Measurements from ENCODE around the gene GIPC1. TPM values are rescaled to one million over a fixed set of nuclear protein-coding genes. Genes with fewer than 3 reads are reported as not detected.

GIPC1 gene
- total and polyA plus RNA-seq, 4 experiments from 2014 or later = 32.3 to 63.6 (median 42.0) TPM

- DNase-seq = no peak
- Mint-ChIP-seq H3K4me3 (peak overlapping the region in 1 of 8 donors; percentile 31), H3K27ac (peak overlapping the region in 3 of 7 donors; percentile 27 to 60 (median 50)), H3K9me3 (no peaks in the 10 kb centered on the region), H3K4me1 (peaks cover 20 to 47% (median 26%) of the 10 kb centered on the region in 4 donors), H3K36me3 (peaks cover 63 to 68% of the 10 kb centered on the region in 2 donors), H3K27me3 (no peaks in the 10 kb centered on the region)
- no peak overlapping the region for H3K4me3 ChIP-seq (ENCODE audit: low read length in 2 of 2)
- H3K27ac ChIP-seq (ENCODE audit: low read depth, low read length) = no peak overlapping the region
- intact Hi-C loops (cut with micrococcal nuclease) = no loop called here
- ChIA-PET CTCF (ENCODE audit: partially characterized antibody) (interaction anchor here (0.6 to 1.2 kb wide), 2 partner anchors 28 to 33 kb away, joined by 3 read pairs; no protein-coding TSS in a partner anchor), POLR2A (ENCODE audit: partially characterized antibody) (interaction anchor here (1.1 kb wide), 1 partner anchor 14 kb away, joined by 3 read pairs; the partner anchor contains the start of gene PKN1)
- peaks cover 79% of the 10 kb centered on the region for H3K36me3 ChIP-seq (ENCODE audit: insufficient read depth, low read length)
- no peaks in the 10 kb centered on the region for H3K27me3 ChIP-seq (ENCODE audit: insufficient read depth, low read length)
- peaks cover 21% of the 10 kb centered on the region for H3K4me1 ChIP-seq (ENCODE audit: insufficient read depth, low read length)
- H3K9me3 ChIP-seq (ENCODE audit: control insufficient read depth in 1 of 2, low read length in 2 of 2) = no peaks in the 10 kb centered on the region
Measured at GRCh38 chr19:14446336-14447036, 49.4 kb downstream of the GIPC1 start.

GRCh38 chr19:14443632-14444216, 52.2 kb downstream of the GIPC1 start:
- ChIA-PET CTCF (ENCODE audit: partially characterized antibody) (interaction anchor here (1.4 kb wide), 1 partner anchor 12 kb away, joined by 3 read pairs; no protein-coding TSS in a partner anchor), POLR2A (ENCODE audit: partially characterized antibody) (no interaction called here)
- Mint-ChIP-seq H3K36me3 (peaks cover 53 to 58% of the 10 kb centered on the region in 2 donors), H3K27ac (no peak overlapping the region), H3K4me1 (peaks cover 29 to 59% (median 34%) of the 10 kb centered on the region in 4 donors), H3K9me3 (no peaks in the 10 kb centered on the region), H3K4me3 (no peak overlapping the region), H3K27me3 (no peaks in the 10 kb centered on the region)
- intact Hi-C loops (cut with micrococcal nuclease) = no loop called here
- no peaks in the 10 kb centered on the region for H3K27me3 ChIP-seq (ENCODE audit: insufficient read depth, low read length)
- no peak overlapping the region for H3K4me3 ChIP-seq (ENCODE audit: low read length in 2 of 2)
- H3K27ac ChIP-seq (ENCODE audit: low read depth, low read length) = no peak overlapping the region
- H3K4me1 ChIP-seq (ENCODE audit: insufficient read depth, low read length) = peaks cover 49% of the 10 kb centered on the region
- no peak for DNase-seq
- H3K36me3 ChIP-seq (ENCODE audit: insufficient read depth, low read length) = peaks cover 55% of the 10 kb centered on the region
- no peaks in the 10 kb centered on the region for H3K9me3 ChIP-seq (ENCODE audit: control insufficient read depth in 1 of 2, low read length in 2 of 2)

GRCh38 chr19:14442891-14443631, 52.9 kb downstream of the GIPC1 start:
- Histone ChIP-seq H3K27me3 (ENCODE audit: insufficient read depth, low read length) (no peaks in the 10 kb centered on the region), H3K9me3 (ENCODE audit: control insufficient read depth in 1 of 2, low read length in 2 of 2) (no peaks in the 10 kb centered on the region), H3K36me3 (ENCODE audit: insufficient read depth, low read length) (peaks cover 49% of the 10 kb centered on the region), H3K4me3 (ENCODE audit: low read length in 2 of 2) (no peak overlapping the region), H3K4me1 (ENCODE audit: insufficient read depth, low read length) (peaks cover 47% of the 10 kb centered on the region), H3K27ac (ENCODE audit: low read depth, low read length) (no peak overlapping the region)
- Mint-ChIP-seq H3K27me3 (no peaks in the 10 kb centered on the region), H3K4me3 (peak overlapping the region in 6 of 8 donors; percentile 26 to 46 (median 37)), H3K36me3 (peaks cover 47 to 52% of the 10 kb centered on the region in 2 donors), H3K27ac (peak overlapping the region in 3 of 7 donors; percentile 27 to 69 (median 35)), H3K4me1 (peaks cover 27 to 60% (median 37%) of the 10 kb centered on the region in 4 donors), H3K9me3 (no peaks in the 10 kb centered on the region)
- intact Hi-C loops (cut with micrococcal nuclease) = no loop called here
- POLR2A ChIA-PET (ENCODE audit: partially characterized antibody) = no interaction called here
- CTCF ChIA-PET (ENCODE audit: partially characterized antibody) = no interaction called here
- no peak for DNase-seq

GRCh38 chr19:14441041-14441938, 54.6 kb downstream of the GIPC1 start:
- ChIA-PET CTCF (ENCODE audit: partially characterized antibody) (interaction anchor here (0.9 to 1.5 kb wide), 3 partner anchors 9 to 58 kb away, joined by 3 read pairs; no protein-coding TSS in a partner anchor), POLR2A (ENCODE audit: partially characterized antibody) (interaction anchor here (0.6 to 2.6 kb wide), 6 partner anchors 9 to 66 kb away, joined by 3 to 12 read pairs (median 4); no protein-coding TSS in a partner anchor)
- Histone ChIP-seq H3K4me3 (ENCODE audit: low read length in 2 of 2) (peak overlapping the region; percentile 70 to 86), H3K27ac (ENCODE audit: low read depth, low read length) (peak overlapping the region; percentile 77), H3K9me3 (ENCODE audit: control insufficient read depth in 1 of 2, low read length in 2 of 2) (no peaks in the 10 kb centered on the region), H3K4me1 (ENCODE audit: insufficient read depth, low read length) (peaks cover 52% of the 10 kb centered on the region), H3K36me3 (ENCODE audit: insufficient read depth, low read length) (peaks cover 38% of the 10 kb centered on the region), H3K27me3 (ENCODE audit: insufficient read depth, low read length) (no peaks in the 10 kb centered on the region)
- Mint-ChIP-seq H3K9me3 (no peaks in the 10 kb centered on the region), H3K27ac (peak overlapping the region in 6 of 7 donors; percentile 27 to 97 (median 94)), H3K27me3 (no peaks in the 10 kb centered on the region), H3K4me3 (peak overlapping the region; percentile 52 to 98 (median 94)), H3K36me3 (peaks cover 37 to 43% of the 10 kb centered on the region in 2 donors), H3K4me1 (peaks cover 25 to 67% (median 44%) of the 10 kb centered on the region in 4 donors)
- no peak for DNase-seq
- intact Hi-C loops (cut with micrococcal nuclease) = no loop called here

- Mint-ChIP-seq H3K36me3 (peaks cover 30 to 40% of the 10 kb centered on the region in 2 donors), H3K4me1 (peaks cover 28 to 70% (median 48%) of the 10 kb centered on the region in 4 donors), H3K27ac (peak overlapping the region; percentile 82 to 97 (median 95)), H3K4me3 (peak overlapping the region; percentile 92 to 98 (median 95)), H3K9me3 (no peaks in the 10 kb centered on the region), H3K27me3 (no peaks in the 10 kb centered on the region)
- intact Hi-C loops (cut with micrococcal nuclease) = loop anchor here (1.0 kb wide), 2 partner anchors 8 to 21 kb away; partner anchors contain the start of gene DDX39A
- Histone ChIP-seq H3K4me1 (ENCODE audit: insufficient read depth, low read length) (peaks cover 52% of the 10 kb centered on the region), H3K4me3 (ENCODE audit: low read length in 2 of 2) (peak overlapping the region; percentile 70 to 86), H3K36me3 (ENCODE audit: insufficient read depth, low read length) (peaks cover 29% of the 10 kb centered on the region), H3K9me3 (ENCODE audit: control insufficient read depth in 1 of 2, low read length in 2 of 2) (no peaks in the 10 kb centered on the region), H3K27ac (ENCODE audit: low read depth, low read length) (peak overlapping the region; percentile 77), H3K27me3 (ENCODE audit: insufficient read depth, low read length) (no peaks in the 10 kb centered on the region)
- POLR2A ChIA-PET (ENCODE audit: partially characterized antibody) = interaction anchor here (0.6 to 2.6 kb wide), 7 partner anchors 9 to 79 kb away, joined by 3 to 12 read pairs (median 3); partner anchors contain the start of genes DNAJB1 and GIPC1
- DNase-seq = peak; percentile 67 to 82 (median 71)
- CTCF ChIA-PET (ENCODE audit: partially characterized antibody) = interaction anchor here (1.2 kb wide), 1 partner anchor 303 kb away, joined by 3 read pairs; the partner anchor contains the start of gene ASF1B
Measured at GRCh38 chr19:14440049-14440448, 55.9 kb downstream of the GIPC1 start.

- CTCF ChIA-PET (ENCODE audit: partially characterized antibody) = interaction anchor here (1.1 to 1.8 kb wide), 3 partner anchors 21 to 302 kb away, joined by 3 to 8 read pairs (median 4); partner anchors contain the start of gene ASF1B
- H3K27me3 Mint-ChIP-seq = no peaks in the 10 kb centered on the region
- peaks cover 21% of the 10 kb centered on the region for H3K36me3 ChIP-seq (ENCODE audit: insufficient read depth, low read length)
- no peaks in the 10 kb centered on the region for H3K9me3 Mint-ChIP-seq
- intact Hi-C loops (cut with micrococcal nuclease) = no loop called here
- H3K4me1 Mint-ChIP-seq = peaks cover 29 to 72% (median 52%) of the 10 kb centered on the region in 4 donors
- H3K4me1 ChIP-seq (ENCODE audit: insufficient read depth, low read length) = peaks cover 54% of the 10 kb centered on the region
- H3K36me3 Mint-ChIP-seq = peaks cover 22 to 34% of the 10 kb centered on the region in 2 donors
- H3K27me3 ChIP-seq (ENCODE audit: insufficient read depth, low read length) = no peaks in the 10 kb centered on the region
- no peak overlapping the region for H3K4me3 ChIP-seq (ENCODE audit: low read length in 2 of 2)
- peak overlapping the region; percentile 69 to 98 (median 94) for H3K4me3 Mint-ChIP-seq
- no peaks in the 10 kb centered on the region for H3K9me3 ChIP-seq (ENCODE audit: control insufficient read depth in 1 of 2, low read length in 2 of 2)
- no peak overlapping the region for H3K27ac ChIP-seq (ENCODE audit: low read depth, low read length)
- POLR2A ChIA-PET (ENCODE audit: partially characterized antibody) = interaction anchor here (1.5 to 2.6 kb wide), 2 partner anchors 19 to 33 kb away, joined by 5 to 8 read pairs; no protein-coding TSS in a partner anchor
- H3K27ac Mint-ChIP-seq = peak overlapping the region; percentile 14 to 92 (median 77)
- DNase-seq = no peak
Measured at GRCh38 chr19:14439014-14439413, 56.9 kb downstream of the GIPC1 start.

All from CD4-positive, alpha-beta memory T cell (primary cell).